ENCODE measurements around the gene CHKA. TPM values are rescaled to one million over a fixed set of nuclear protein-coding genes. Genes with fewer than 3 reads are reported as not detected.

The CHKA gene
- total and polyA plus RNA-seq, 8 donors, result 17.4 to 110 (median 31.6) TPM

GRCh38 chr11:68037411-68038225, 83.6 kb downstream of the CHKA start:
- H3K36me3 ChIP-seq, result peaks cover 0 to 4% (median 0%) of the 10 kb centered on the region in 3 donors
- H3K4me1 ChIP-seq, result peaks cover 21 to 39% (median 31%) of the 10 kb centered on the region in 3 donors
- intact Hi-C loops (cut with DNase I), result no loop called here
- DNase-seq, result peak in 5 of 6 donors; percentile 71 to 83 (median 77)
- no peaks in the 10 kb centered on the region for H3K27me3 ChIP-seq
- peak overlapping the region; percentile 89 to 95 (median 92) for H3K27ac ChIP-seq
- 45 to 47% methylated on average over 20 of the region's 20 CpGs for WGBS, 2 donors
- H3K9me3 ChIP-seq, result no peaks in the 10 kb centered on the region
- peak overlapping the region in 2 of 4 donors; percentile 57 to 70 for H3K4me3 ChIP-seq
- peak in 2 of 4 donors; percentile 9 to 15 for ATAC-seq
- no peak for FAIRE-seq
- TF ChIP-seq CTCF (IDR thresholded peaks at IDR 0.05), result no peak

DNA sequence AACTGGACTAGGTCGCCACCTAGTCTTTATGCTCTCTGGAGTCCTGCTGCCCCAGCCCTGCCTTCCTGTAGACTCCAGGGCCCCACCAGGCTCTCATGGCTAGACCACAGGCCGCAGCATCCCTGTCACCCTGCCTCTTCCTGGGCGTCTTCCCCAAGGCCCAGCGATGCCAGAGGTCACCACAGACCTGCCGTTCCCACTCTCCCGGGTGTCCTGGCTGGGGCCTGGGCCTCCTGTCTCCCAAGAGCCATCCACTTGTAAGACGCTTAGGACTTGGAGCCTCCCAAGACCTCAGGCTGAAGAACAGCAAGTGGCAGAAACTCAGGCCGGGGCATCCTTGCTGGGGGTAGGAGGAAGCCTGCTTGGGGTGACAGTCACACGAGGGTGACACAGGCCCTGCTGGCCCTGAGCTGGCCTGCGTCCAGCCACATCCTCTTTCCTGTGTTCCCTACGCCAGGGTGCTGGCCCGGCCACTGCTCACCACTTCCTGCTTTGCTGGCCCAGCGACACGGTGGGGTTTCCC, 84.4 kb downstream of the CHKA start:
- Histone ChIP-seq H3K4me3 (no peak overlapping the region), H3K4me1 (peaks cover 23 to 32% (median 24%) of the 10 kb centered on the region in 3 donors), H3K27me3 (no peaks in the 10 kb centered on the region), H3K36me3 (peaks cover 0 to 4% (median 0%) of the 10 kb centered on the region in 3 donors), H3K9me3 (no peaks in the 10 kb centered on the region), H3K27ac (peak overlapping the region; percentile 89 to 95 (median 92))
- 59 to 68% methylated on average over 14 of the region's 14 CpGs for WGBS, 2 donors
- intact Hi-C loops (cut with DNase I), result no loop called here
- ATAC-seq, result no peak
- no peak for TF ChIP-seq CTCF (IDR thresholded peaks at IDR 0.05)
- DNase-seq, result peak in 4 of 6 donors; percentile 56 to 88 (median 62)
- FAIRE-seq, result no peak

GRCh38 chr11:68036141-68036716, 85.0 kb downstream of the CHKA start:
- peaks cover 21 to 34% (median 30%) of the 10 kb centered on the region in 3 donors for H3K4me1 ChIP-seq
- no peak for ATAC-seq
- peak in 3 of 6 donors; percentile 38 to 86 (median 60) for DNase-seq

GRCh38 chr11:68035266-68035876, 85.8 kb downstream of the CHKA start:
- Histone ChIP-seq H3K9me3 (no peaks in the 10 kb centered on the region), H3K4me3 (no peak overlapping the region), H3K36me3 (peaks cover 0 to 4% (median 0%) of the 10 kb centered on the region in 3 donors), H3K4me1 (peaks cover 21 to 34% (median 30%) of the 10 kb centered on the region in 3 donors), H3K27ac (peak overlapping the region in 1 of 4 donors; percentile 93), H3K27me3 (no peaks in the 10 kb centered on the region)
- ATAC-seq, result no peak
- intact Hi-C loops (cut with DNase I), result no loop called here
- peak in 1 of 6 donors; percentile 35 for DNase-seq
- 85 to 88% methylated on average over 13 of the region's 13 CpGs for WGBS, 2 donors
- no peak for TF ChIP-seq CTCF (IDR thresholded peaks at IDR 0.05)
- FAIRE-seq, result no peak

More at GRCh38 chr11:68036141-68036716, 85.0 kb downstream of the CHKA start:
- Histone ChIP-seq H3K36me3 (peaks cover 0 to 4% (median 0%) of the 10 kb centered on the region in 3 donors), H3K27ac (peak overlapping the region; percentile 89 to 95 (median 92)), H3K27me3 (no peaks in the 10 kb centered on the region), H3K9me3 (no peaks in the 10 kb centered on the region), H3K4me3 (no peak overlapping the region)
- 84 to 89% methylated on average over 26 to 27 of the region's 27 CpGs for WGBS, 2 donors
- no peak for FAIRE-seq
- no peak for TF ChIP-seq CTCF (IDR thresholded peaks at IDR 0.05)
- intact Hi-C loops (cut with DNase I), result no loop called here
